NCI-H82 treated with DMSO at 0.1 percent for 48 hours (cell line): ENCODE data around the gene AGGF1.
A peak's percentile ranks its signal among the peaks of the same experiment; 100 is the strongest.
"Not testable (repeated sequence)": the region's sequence is repeated elsewhere in the genome, so short reads cannot be mapped to it uniquely, and the experiment has no call there.

Experiments
- DNase-seq: peaks from one replicate; lab custom pipeline; 2025; ENCODE audit not compliant: unreplicated experiment; lab: John Stamatoyannopoulos, UW

The AGGF1 gene, protein sequence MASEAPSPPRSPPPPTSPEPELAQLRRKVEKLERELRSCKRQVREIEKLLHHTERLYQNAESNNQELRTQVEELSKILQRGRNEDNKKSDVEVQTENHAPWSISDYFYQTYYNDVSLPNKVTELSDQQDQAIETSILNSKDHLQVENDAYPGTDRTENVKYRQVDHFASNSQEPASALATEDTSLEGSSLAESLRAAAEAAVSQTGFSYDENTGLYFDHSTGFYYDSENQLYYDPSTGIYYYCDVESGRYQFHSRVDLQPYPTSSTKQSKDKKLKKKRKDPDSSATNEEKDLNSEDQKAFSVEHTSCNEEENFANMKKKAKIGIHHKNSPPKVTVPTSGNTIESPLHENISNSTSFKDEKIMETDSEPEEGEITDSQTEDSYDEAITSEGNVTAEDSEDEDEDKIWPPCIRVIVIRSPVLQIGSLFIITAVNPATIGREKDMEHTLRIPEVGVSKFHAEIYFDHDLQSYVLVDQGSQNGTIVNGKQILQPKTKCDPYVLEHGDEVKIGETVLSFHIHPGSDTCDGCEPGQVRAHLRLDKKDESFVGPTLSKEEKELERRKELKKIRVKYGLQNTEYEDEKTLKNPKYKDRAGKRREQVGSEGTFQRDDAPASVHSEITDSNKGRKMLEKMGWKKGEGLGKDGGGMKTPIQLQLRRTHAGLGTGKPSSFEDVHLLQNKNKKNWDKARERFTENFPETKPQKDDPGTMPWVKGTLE

DNA sequence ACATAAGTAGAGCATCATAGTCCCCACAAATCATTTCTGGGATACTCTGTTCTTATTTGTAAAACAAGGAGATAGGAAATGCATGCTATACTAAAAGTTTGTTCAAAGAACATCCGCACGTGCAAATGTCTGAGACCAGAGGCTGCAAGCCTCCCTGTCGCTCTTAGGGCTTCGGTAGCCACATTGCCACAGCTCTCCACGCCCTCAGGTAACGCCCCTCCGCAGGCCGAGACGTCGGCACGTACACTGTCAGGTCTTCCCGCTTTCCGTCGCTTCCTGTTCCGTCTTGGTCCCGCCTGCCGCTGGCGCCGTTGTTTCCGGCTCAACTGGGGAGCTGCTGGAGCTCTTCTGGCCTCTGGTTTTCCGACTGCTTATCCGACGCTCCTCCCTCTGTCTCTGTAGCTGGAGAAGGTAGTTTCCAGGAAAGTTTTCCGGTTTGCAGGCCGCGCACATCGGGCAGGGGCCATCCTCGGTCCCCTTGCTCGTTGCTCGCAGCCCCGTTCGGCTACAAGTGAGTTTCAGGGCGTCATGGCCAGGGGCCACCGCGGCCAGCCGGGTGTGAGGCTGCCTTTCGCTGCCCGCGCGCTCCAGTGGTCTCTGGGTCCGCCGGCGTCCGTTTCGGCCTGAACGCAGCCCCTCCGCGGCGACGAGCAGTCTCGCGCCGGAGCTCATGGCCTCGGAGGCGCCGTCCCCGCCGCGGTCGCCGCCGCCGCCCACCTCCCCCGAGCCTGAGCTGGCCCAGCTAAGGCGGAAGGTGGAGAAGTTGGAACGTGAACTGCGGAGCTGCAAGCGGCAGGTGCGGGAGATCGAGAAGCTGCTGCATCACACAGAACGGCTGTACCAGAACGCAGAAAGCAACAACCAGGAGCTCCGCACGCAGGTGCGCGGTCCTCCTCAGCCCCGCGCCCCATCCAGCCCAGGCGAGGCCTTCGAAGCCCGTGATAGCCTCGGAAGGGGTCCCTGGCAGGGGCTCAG is at the start of gene AGGF1:
AGGF1 (plus strand) TSS at position 308 of the 975 bp plus-strand sequence; CDS start at position 671, 363 bp downstream.
- DNase-seq: peak; percentile 83

DNA sequence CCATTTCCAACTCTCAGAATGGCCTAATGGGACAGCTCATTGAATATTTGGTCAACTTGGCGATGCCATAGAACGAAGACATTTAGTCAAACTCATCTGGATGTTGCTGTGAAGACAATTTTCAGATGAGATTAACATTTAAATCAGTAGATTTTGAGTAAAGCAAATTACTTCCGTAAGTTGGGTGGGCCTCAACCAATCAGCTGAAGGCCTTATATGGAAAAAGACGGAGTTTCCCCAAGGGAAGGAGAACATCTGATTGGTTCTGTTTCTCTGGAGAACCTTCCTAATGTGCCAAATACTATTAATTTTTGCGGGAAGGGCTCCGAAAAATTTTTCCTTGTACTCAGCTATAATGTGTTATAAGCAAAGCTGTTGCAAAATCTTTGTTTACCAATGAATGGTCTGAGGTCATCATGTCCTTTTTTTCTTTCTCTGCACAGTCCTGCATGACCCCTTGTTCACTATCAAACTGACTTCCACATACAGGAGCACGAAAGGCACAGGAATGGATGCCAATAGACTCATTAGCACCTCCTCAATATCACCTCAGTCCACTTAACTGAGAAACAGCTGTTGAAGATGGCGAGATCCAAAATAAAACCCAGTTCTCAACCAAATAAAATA is 49.6 kb upstream of the AGGF1 start:
- DNase-seq: no peak

DNA sequence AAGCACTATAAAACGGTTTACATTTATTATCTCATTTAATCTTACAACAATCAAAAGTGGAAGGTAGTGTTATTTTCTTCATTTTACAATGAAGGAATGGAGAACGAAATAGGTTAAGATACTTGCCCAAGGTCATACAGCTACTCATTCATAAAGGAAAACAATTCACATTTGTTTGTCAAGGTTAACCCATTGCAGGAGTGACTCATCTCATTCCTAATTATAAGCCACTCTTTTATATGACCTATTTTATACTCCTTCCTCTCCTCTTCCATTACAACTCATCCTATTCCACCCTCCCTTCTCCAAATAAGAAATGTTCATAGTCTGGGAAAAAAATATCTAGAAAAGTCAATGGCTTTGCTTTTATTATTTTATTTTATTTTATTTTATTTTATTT is 47.8 kb upstream of the AGGF1 start:
- DNase-seq: no peak

DNA sequence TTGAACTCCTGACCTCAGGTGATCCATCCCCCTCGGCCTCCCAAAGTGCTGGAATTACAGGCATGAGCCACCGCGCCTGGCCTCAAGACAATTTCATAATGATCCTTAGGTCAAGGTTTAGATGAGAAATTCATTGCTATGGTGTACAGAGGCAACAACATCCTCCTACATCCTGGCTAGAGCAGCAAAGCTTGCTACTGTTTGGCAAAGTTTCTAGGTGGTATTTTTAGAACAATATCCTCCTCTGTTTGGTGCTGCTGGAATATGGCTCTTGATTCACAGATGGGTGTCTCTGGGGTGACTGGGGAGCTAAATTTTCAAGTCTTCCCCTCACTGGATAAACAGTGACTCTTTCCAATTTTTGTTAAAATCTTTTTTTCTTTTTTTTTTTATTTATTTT is 46.7 kb upstream of the AGGF1 start:
- DNase-seq: no peak

DNA sequence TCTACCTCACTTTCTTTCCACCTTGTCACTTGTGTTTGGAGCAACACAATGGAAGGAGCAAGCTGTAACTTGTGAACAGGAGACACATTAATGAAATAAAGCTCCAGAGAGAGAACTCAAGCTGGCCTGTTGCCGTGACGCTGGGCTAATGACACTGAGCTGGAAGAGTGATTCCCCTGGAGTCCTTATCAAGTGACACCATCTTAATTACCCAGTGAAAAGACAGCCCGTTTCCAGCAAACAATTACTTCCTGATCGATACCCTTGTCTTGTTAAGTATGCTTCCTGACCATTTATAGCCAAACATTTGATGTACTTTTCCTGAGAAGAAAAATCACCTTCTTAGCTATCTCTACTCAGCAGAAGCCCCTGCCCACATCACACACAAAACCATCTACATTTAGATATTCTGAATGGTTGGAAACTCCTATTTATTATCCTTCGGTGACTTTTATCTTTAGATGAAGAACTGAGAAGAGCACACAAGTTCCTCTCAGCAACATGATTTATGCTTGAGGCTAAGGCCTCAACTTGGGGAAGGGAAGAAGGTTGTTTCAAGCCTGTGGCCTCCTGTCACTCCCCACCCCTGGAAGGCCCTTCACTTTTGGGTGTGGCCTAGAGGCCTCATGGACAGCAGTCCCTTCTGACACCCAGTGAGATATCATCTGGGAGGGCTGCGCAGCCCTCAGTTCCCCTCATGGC is 43.2 kb upstream of the AGGF1 start:
- no peak for DNase-seq

DNA sequence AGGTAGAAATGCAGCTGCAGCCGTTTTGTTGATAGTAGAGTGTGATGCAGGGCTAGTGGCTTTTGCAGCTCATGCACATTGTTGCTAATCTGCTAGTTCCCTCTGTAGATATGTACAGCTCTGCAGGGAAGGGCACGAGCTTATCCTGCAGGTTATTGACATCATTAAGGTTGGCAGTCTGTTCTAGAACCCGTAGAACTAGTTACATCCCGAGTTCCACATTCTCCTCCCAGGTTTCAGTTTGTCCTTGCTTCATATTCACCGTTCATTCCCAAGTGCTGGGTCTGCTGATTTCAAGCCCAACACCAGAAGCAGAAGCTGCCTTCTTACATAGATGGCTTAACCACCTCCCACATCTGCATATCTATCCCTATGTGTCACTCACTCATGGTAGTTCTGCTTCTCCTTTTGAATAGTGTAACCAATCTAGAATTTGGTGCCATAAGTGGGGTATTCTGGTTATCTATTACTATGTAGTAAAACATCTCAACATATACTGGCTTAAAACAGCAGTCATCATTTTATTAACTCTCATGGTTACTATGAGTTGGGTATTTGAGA is 39.2 kb upstream of the AGGF1 start:
- no peak for DNase-seq

DNA sequence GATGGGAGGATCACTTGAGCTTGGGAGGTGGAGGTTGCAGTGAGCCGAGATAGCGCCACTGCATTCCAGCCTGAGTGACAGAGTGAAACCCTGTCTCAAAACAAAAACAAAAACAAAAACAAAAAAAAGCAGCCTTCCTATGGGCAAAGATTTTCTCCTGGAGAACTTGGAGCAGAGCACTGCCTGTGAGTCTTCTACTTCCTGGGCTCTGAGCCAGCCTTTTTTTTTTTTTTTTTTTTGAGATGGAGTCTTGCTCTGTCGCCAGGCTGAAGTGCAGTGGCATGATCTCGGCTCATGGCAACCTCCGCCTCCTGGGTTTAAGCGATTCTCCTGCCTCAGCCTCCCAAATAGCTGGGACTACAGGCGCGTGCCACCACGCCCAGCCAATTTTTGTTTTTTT is 36.8 kb upstream of the AGGF1 start:
- DNase-seq: not testable (repeated sequence)

DNA sequence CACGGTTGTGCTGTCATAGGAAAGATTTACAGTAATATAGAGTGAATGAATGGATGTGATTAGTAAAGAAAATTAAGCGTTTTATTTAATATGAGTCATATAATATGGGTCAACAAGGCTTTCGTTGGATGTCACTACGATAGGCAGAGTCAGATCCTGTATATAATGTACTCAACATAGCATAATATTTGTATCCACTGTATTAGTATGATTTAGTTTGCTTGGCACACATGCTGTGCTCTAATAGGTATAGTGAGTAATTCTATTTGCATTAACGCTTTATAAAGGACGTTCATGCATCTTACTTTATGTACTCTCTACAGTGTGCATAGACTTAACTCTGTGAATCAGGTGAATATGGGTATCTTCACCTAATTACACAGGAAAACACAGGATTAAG is 35.9 kb upstream of the AGGF1 start:
- DNase-seq: no peak

DNA sequence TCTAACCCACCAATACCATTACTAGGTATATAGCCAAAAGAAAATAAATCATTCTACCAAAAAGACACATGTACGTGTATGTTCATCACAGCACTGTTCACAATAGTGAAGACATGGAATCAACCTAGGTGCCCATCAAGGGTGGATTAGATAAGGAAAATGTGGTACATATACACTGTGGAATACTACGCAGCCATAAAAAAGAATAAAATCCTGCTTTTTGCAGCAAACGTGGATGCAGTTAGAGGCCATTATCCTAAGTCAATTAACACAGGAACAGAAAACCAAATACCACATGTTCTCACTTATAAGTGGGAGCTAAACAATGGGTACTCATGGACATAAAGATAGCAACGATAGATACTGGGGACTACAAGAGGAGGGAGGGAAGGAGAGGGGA is 32.0 kb upstream of the AGGF1 start:
- not testable (repeated sequence) for DNase-seq

DNA sequence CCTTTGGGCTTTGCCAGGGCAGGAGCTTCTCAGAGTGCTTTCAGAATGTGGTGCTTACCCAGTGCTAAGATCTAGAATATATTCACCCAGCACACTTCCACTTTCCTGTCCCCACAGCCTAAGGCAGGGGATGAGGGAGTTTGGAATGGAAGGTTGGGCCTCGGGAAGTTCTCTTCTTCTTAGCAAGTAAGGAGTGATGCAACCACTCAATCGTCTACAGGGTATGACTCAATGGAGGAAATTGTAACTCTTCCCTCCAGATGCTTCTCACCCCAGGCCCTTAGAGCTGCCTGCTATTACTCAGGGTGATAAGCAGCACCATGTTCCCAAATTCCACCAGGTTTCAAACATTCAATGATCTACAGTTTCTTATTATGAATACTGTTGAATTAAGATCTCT is 30.8 kb upstream of the AGGF1 start:
- no peak for DNase-seq

DNA sequence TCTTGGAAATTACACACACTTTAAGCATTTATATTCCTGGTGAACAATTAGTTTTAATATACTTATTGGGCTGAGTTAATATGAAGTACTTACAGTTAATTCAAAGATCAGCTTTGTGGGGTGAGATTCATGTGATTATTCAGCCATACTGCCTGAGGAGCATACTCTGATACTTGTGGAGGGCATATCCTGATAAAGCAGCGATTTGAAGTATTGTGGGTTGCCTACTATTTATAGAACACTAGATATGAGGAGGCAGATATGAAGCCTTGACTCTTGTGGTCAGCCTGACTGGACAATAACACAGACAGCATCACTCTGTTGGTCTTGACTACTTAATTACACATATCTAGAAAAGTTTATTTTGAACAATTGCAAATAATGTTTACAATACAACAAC is 27.0 kb upstream of the AGGF1 start:
- no peak for DNase-seq

DNA sequence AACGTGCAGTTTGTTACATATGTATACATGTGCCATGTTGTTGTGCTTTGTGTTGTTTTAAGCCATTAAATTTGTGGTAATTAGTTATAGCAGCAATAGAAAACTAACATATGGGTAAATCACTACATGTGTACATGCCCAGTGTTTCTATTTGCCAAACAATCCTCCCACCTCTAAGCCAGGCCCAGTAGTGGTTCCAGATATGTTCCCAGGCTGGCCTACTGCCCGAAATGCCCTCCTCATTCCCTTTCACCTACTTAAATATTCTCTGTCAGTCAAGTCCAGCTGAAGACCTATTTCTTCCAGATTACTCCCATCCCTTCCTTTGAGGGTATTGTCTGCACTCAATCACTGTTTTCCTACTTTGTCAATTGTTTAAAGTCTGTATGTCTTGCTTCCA is 24.1 kb upstream of the AGGF1 start:
- DNase-seq: no peak

DNA sequence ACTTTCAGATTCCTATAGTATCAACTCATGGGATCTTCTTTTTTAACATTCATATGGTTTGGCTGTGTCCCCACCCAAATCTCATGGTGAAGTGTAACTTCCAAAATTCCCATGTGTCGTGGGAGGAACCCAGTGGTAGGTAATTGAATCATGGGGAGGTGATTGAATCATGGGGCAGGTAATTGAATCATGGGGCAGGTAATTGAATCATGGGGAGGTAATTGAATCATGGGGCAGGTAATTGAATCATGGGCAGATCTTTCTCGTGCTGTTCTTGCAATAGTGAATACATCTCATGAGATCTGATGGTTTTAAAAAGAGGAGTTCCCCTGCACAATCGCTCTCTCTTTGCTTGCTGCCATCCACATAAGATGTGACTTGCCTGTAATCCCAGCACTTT is 21.8 kb upstream of the AGGF1 start:
- no peak for DNase-seq

DNA sequence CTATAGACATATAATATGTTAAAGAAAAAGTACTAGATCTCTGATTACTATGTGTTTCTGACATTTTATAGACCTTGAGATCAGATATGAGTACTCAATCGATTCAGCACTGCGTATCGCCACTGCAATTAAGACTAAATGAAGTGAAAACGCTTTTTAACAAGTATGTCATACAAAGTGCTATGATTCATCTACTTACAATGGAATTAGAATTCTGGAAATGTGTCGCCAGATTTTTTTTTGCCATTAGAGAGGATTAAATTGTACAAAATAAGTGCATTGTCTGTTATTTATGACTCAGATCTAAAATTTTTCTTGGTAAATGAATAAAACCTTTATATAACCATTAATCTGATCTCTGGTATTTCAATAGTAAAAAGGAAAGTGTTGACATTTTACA is 20.0 kb upstream of the AGGF1 start:
- DNase-seq: no peak

DNA sequence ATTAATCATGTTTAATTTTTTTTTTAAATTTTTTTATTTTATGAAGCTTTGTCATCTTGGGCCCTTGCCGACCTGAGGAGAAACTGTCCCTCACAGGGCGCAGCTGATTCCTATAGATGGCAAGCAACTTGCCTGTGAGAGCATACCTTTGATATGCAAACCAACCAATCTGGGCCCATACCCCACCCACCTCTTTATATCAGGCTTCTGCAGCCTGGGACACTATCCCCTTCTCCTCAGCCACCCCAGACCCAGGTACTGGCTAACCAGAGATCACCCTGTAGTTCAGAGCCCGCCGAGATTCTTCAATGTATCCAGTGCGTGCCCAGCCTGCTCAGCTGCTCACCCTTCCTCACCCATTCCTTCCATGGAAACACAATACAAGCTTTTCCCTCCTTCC is 18.7 kb upstream of the AGGF1 start:
- DNase-seq: no peak

DNA sequence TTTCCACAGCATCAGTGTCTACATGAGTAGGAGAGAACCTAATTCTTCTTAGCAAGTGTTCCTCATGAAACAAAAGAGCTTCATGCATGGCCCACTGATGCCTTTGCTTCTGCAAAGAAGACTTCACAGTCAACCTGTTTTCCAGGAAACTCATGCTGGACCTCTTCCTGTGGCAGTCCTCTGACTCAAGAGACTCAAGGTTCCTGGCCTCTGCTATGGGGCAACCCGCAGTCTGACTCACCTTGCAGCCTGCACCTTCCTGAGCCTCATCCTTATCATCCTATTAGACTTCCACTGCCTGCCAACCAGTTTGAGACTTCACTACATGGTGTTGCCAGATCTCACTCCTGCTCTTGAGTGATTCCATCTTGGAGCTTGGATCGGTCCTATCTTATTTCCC is 17.6 kb upstream of the AGGF1 start:
- DNase-seq: no peak

DNA sequence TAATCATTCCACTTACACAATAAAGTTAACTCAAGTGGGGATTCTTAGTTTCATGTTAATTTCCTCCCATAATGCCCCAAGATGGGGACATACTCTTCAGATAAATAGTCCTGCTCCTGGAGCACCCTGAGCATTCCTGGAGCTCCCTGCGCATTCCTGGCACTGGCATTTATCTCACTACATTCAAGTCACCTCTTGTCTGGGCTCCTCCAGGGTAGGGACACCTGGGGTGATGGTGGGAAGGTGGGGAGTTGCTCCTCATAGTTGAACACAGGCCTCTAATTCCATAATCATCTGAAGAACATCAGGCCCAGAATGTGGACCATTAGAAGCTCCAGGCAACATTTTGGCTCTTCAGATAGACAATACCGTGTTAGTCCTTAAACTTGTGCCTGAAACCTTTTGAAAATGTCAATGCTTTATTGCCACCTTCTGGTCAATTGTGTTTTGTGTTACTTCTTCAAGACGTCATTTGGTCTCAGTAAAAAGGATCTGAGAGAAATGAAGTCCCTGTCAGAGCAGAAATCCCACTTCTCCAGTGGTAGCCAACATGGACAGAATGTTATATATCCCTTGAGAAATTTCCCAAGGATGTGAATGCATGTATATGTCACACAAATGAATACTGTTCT is 14.2 kb upstream of the AGGF1 start:
- no peak for DNase-seq

DNA sequence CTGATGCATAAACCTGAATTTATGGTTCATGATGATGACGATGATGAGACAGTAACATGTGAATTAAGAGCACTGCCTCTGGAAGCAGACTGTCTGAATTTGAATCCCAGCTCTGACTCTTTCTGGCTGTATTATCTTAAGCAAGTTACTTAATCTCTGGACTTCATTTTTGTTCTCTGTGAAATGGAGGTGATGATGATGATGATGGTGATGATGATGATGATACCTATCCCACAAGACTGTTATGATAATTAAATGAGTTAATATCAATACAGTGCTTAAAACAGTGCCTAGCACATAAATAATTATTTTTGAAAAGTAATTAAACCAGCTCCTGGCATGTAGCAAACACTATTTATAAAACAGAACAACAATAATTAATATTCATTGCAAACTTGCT is 13.2 kb upstream of the AGGF1 start:
- DNase-seq: no peak

DNA sequence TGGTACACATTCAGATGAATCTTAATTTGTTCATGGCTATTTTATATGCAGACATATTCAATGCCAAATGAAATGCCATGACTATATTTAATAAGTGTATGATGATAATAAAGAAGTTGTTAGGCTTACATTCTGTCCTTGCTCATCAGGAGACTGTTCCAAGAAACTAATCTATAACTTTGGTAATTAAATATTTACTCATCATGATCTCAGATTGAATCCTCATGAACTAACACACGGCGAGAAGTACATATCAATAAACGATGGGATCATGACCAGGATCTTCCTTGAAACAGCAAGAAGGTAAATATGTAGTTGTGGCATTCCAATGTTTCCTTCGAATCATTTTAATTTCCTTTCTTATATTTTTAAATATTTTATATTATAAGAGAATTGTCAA is 12.5 kb upstream of the AGGF1 start:
- DNase-seq: no peak
